IMR-90 (cell line): Measurements from ENCODE around the gene CAMK2G.
A peak's percentile ranks its signal among the peaks of the same experiment; 100 is the strongest.

Experiments
- BHLHE40 ChIP-seq: fragments of 150-350 bp; IDR thresholded peaks from 2 replicates; pipeline ENCODE4 v1.6.1; 2016; ENCODE audit warnings: mild to moderate bottlenecking, low read depth, low read length
- CEBPB ChIP-seq: IDR thresholded peaks from 2 replicates; pipeline ENCODE4 v1.6.1; 2012; ENCODE audit warnings: low read depth, low read length, improper control_type of control experiment
- FOS ChIP-seq: fragments of 150-350 bp; IDR thresholded peaks from 2 replicates; pipeline ENCODE4 v1.6.1; 2016; ENCODE audit warnings: low read depth, low read length
- MAZ ChIP-seq: IDR thresholded peaks from 2 replicates; pipeline ENCODE4 v1.6.1; 2012; ENCODE audit warnings: low read depth, mild to moderate bottlenecking, low read length, improper control_type of control experiment, moderate library complexity, borderline replicate concordance
- NFE2L2 ChIP-seq: fragments of 150-350 bp; IDR thresholded peaks from 2 replicates; pipeline ENCODE4 v1.6.1; 2016; ENCODE audit warnings: low read depth, mild to moderate bottlenecking, low read length
- POLR2A ChIP-seq: IDR thresholded peaks from 2 replicates; pipeline ENCODE4 v1.6.1; 2012; ENCODE audit warnings: mild to moderate bottlenecking, low read depth, low read length
- RAD21 ChIP-seq: IDR thresholded peaks from 2 replicates; pipeline ENCODE4 v1.6.1; 2012; ENCODE audit warnings: low read length, improper control_type of control experiment
- RCOR1 ChIP-seq: IDR thresholded peaks from 2 replicates; pipeline ENCODE4 v1.6.1; 2012; ENCODE audit warnings: mild to moderate bottlenecking, low read length, improper control_type of control experiment; ENCODE audit not compliant: insufficient replicate concordance
- RFX5 ChIP-seq: IDR thresholded peaks from 2 replicates; pipeline ENCODE4 v1.8.0; 2012; ENCODE audit warnings: low read depth, mild to moderate bottlenecking, low read length, moderate library complexity
- USF2 ChIP-seq: fragments of 150-350 bp; IDR thresholded peaks from 2 replicates; pipeline ENCODE4 v1.6.1; 2017; ENCODE audit warnings: mild to moderate bottlenecking, antibody characterized with exemption, low read length, low read depth
- TF ChIP-seq, protein P1 (sequence below): conservative IDR thresholded peaks from 2 replicates; pipeline ENCODE4 v1.5.1; 2012; ENCODE audit warnings: mild to moderate bottlenecking, low read depth, low read length, improper control_type of control experiment
- TF ChIP-seq, protein P2 (sequence below): fragments of 150-350 bp; IDR thresholded peaks from 2 replicates; pipeline ENCODE4 v1.6.1; 2016; ENCODE audit warnings: low read depth, mild to moderate bottlenecking, low read length, moderate library complexity, borderline replicate concordance

DNA sequence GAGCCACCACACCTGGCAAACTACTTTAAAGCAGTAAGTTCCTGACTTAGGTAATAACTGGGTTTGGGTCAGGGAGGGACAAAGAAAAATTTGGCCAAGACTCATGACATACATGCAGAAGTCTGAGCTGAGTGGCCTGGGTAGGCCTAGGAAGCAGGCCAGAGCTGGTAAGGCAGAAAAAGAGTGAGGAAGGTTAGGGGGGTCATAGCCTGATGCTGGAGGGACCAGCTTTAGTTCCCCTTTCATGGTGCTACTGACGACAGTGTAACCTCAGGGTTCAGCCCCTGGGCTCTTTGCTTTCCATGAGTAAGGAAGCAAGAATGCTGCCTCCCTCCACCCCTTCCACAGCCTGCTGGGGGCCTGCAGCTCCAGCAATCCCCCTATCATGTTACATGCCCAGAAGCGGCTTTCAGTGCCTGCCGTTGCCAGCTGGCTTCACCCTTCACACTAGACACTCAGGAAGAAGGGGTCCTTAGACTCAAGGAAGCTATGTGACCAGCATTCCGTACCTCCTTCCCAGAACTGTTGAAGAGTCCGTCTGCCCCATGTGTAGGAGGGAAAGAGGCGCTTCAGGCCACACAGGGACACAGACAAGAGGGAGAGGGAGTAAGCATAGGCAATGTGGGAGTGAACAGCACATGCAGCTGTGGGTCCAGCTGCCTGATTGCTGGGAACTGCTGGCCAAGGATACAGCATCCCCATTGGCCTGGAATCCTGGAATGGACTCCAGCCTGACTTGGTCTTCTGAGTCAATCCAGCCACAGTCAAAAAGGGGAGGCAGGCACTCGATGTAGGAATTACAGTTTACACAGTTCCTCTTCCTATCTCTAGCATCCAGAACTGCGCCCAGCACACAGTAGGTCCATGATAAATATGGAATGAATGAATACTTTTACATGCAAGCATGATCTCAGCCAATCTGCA, 32.4 kb upstream of the CAMK2G start:
- TF ChIP-seq, protein P1, sequence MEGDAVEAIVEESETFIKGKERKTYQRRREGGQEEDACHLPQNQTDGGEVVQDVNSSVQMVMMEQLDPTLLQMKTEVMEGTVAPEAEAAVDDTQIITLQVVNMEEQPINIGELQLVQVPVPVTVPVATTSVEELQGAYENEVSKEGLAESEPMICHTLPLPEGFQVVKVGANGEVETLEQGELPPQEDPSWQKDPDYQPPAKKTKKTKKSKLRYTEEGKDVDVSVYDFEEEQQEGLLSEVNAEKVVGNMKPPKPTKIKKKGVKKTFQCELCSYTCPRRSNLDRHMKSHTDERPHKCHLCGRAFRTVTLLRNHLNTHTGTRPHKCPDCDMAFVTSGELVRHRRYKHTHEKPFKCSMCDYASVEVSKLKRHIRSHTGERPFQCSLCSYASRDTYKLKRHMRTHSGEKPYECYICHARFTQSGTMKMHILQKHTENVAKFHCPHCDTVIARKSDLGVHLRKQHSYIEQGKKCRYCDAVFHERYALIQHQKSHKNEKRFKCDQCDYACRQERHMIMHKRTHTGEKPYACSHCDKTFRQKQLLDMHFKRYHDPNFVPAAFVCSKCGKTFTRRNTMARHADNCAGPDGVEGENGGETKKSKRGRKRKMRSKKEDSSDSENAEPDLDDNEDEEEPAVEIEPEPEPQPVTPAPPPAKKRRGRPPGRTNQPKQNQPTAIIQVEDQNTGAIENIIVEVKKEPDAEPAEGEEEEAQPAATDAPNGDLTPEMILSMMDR: no peak
- TF ChIP-seq MAZ: peak; percentile 98
- TF ChIP-seq RFX5: no peak
- peak; percentile 81 for TF ChIP-seq FOS
- no peak; the same call in none of the 2 replicates for TF ChIP-seq RAD21
- peak; percentile 6; the same call in 1 of the 2 replicates for TF ChIP-seq CEBPB
- peak; percentile 89 for TF ChIP-seq POLR2A
- TF ChIP-seq USF2: peak; percentile 26; the same call in 1 of the 2 replicates
- no peak for TF ChIP-seq RCOR1
- TF ChIP-seq NFE2L2: peak; percentile 36; the same call in 1 of the 2 replicates
- TF ChIP-seq BHLHE40: peak; percentile 74
- TF ChIP-seq, protein P2, sequence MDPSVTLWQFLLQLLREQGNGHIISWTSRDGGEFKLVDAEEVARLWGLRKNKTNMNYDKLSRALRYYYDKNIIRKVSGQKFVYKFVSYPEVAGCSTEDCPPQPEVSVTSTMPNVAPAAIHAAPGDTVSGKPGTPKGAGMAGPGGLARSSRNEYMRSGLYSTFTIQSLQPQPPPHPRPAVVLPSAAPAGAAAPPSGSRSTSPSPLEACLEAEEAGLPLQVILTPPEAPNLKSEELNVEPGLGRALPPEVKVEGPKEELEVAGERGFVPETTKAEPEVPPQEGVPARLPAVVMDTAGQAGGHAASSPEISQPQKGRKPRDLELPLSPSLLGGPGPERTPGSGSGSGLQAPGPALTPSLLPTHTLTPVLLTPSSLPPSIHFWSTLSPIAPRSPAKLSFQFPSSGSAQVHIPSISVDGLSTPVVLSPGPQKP: no peak
